Measurements from ENCODE around the gene NKD2. TPM values are rescaled to one million over a fixed set of nuclear protein-coding genes. Genes with fewer than 3 reads are reported as not detected.

The NKD2 gene
- polyA plus RNA-seq, 2 of the 4 experiments (the other 2 are of a cell fraction) = 1.2 to 4.2 TPM

DNA sequence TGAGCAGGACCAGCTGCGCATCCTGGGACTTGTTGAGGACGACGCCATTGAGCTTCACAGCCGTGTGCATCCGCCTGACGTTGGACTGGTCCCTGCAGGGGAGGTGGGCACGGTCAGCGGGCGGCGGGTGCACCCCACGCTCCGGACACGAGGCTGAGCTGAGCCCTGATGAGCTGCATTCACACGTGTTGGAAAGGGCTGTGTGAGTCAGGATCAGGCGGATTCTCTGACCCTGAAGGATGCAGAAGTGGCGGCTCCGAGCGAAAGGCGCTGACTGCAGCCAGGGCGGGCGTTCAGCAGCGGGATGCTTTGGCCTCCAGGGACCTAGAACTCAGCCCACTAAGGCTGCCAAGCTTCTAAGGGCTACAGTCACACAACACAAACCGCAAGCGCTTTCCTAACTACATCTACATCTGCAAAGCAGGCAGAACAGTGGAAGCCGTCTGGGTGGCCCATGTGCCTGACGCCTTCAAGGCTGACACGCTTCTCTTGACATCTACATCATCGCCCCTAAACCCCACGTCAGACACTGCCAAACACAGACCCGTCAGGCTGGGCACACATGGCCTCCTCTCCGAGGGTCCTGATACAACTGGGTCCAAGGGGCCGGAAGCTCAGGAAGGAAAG is 44.9 kb downstream of the NKD2 start:
- CTCF ChIA-PET = interaction anchor here (0.6 to 2.9 kb wide), 13 partner anchors 15 to 591 kb away, joined by 3 to 25 read pairs (median 4); no protein-coding TSS in a partner anchor
- no peak for ATAC-seq
- TF ChIP-seq, protein P1, sequence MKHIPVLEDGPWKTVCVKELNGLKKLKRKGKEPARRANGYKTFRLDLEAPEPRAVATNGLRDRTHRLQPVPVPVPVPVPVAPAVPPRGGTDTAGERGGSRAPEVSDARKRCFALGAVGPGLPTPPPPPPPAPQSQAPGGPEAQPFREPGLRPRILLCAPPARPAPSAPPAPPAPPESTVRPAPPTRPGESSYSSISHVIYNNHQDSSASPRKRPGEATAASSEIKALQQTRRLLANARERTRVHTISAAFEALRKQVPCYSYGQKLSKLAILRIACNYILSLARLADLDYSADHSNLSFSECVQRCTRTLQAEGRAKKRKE (CRISPR knock-in tag; IDR thresholded peaks at IDR 0.05; ENCODE audit: low read depth) = no peak
- TF ChIP-seq FOXS1 (CRISPR knock-in tag; IDR thresholded peaks at IDR 0.05) = no peak
- TF ChIP-seq ESRRA (IDR thresholded peaks at IDR 0.05; ENCODE audit: borderline replicate concordance, low read length) = no peak
- no peak for TF ChIP-seq GATA3 (IDR thresholded peaks at IDR 0.05; ENCODE audit: borderline replicate concordance)
- TF ChIP-seq, protein P2, sequence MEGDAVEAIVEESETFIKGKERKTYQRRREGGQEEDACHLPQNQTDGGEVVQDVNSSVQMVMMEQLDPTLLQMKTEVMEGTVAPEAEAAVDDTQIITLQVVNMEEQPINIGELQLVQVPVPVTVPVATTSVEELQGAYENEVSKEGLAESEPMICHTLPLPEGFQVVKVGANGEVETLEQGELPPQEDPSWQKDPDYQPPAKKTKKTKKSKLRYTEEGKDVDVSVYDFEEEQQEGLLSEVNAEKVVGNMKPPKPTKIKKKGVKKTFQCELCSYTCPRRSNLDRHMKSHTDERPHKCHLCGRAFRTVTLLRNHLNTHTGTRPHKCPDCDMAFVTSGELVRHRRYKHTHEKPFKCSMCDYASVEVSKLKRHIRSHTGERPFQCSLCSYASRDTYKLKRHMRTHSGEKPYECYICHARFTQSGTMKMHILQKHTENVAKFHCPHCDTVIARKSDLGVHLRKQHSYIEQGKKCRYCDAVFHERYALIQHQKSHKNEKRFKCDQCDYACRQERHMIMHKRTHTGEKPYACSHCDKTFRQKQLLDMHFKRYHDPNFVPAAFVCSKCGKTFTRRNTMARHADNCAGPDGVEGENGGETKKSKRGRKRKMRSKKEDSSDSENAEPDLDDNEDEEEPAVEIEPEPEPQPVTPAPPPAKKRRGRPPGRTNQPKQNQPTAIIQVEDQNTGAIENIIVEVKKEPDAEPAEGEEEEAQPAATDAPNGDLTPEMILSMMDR (IDR thresholded peaks at IDR 0.05) = no peak
- TF ChIP-seq, protein P3, sequence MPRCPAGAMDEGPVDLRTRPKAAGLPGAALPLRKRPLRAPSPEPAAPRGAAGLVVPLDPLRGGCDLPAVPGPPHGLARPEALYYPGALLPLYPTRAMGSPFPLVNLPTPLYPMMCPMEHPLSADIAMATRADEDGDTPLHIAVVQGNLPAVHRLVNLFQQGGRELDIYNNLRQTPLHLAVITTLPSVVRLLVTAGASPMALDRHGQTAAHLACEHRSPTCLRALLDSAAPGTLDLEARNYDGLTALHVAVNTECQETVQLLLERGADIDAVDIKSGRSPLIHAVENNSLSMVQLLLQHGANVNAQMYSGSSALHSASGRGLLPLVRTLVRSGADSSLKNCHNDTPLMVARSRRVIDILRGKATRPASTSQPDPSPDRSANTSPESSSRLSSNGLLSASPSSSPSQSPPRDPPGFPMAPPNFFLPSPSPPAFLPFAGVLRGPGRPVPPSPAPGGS (IDR thresholded peaks at IDR 0.05) = no peak
- no peak for TF ChIP-seq NFE2L2 (conservative IDR thresholded peaks at IDR 0.05; ENCODE audit: low read length)
- TF ChIP-seq, protein P4, sequence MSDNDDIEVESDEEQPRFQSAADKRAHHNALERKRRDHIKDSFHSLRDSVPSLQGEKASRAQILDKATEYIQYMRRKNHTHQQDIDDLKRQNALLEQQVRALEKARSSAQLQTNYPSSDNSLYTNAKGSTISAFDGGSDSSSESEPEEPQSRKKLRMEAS (IDR thresholded peaks at IDR 0.05) = no peak
- TF ChIP-seq ZC3H11A (IDR thresholded peaks at IDR 0.05) = no peak
- no peak for TF ChIP-seq JUNB (IDR thresholded peaks at IDR 0.05)
- TF ChIP-seq ZSCAN20 (CRISPR knock-in tag; IDR thresholded peaks at IDR 0.05) = no peak
- TF ChIP-seq, protein P5, sequence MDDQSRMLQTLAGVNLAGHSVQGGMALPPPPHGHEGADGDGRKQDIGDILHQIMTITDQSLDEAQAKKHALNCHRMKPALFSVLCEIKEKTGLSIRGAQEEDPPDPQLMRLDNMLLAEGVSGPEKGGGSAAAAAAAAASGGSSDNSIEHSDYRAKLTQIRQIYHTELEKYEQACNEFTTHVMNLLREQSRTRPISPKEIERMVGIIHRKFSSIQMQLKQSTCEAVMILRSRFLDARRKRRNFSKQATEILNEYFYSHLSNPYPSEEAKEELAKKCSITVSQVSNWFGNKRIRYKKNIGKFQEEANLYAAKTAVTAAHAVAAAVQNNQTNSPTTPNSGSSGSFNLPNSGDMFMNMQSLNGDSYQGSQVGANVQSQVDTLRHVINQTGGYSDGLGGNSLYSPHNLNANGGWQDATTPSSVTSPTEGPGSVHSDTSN (IDR thresholded peaks at IDR 0.05) = no peak
- no peak for TF ChIP-seq TFCP2L1 (CRISPR knock-in tag; IDR thresholded peaks at IDR 0.05)
- TF ChIP-seq FOSL2 (IDR thresholded peaks at IDR 0.05) = no peak
- TF ChIP-seq FOSL2 (CRISPR knock-in tag; IDR thresholded peaks at IDR 0.05) = no peak
- POLR2A ChIA-PET = no interaction called here
- Histone ChIP-seq H3K27ac (no peak overlapping the region), H3K4me3 (no peak overlapping the region), H3K9me3 (no peaks in the 10 kb centered on the region), H3K4me1 (no peaks in the 10 kb centered on the region), H3K4me2 (no peak overlapping the region)
- FAIRE-seq = no peak
- no peak for DNase-seq (ENCODE audit: low read depth in 1 of 2, low spot score in 1 of 2)
- WGBS (ENCODE audit: missing lambda C conversion rate) = 89% methylated on average over 32 of the region's 32 CpGs

DNA sequence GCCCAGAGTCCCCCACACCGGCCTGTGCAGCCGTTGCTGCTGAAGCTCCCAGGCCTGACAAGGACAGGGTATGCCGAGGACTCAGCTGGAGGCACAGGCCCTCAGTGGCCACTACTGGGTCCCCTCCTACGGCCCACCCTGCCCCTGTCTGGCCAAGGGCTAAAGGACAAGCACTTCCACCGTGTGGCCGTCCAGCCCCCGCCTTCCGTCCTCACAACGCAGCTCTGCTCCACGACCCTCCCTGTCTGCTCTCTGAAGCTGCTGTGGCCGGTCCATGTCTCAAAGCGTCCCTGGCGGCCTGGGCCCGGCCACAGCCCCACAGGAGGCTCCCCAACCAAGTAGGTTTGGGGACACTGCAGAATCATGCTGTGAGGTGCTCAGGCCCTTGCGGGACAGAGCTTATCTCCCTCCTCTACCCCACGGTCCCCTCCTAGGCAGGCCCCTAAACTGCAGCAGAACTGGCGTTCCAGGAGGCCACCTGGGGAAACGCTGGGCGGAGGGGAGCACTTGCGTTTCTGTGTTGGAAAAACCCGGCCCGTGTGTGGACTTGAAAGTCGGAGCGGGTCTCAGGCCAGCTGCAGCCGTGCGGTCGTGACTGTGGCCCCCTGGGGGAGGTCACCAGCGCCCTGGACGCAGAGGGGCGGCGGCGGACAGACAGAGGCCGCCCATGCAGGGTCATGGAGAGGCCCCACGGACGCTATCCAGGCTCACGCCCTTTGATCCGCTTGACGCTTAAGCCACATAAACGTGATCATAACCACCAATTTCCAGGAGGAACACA is 45.6 kb downstream of the NKD2 start:
- Histone ChIP-seq H3K4me2 (no peak overlapping the region), H3K4me1 (no peaks in the 10 kb centered on the region), H3K9me3 (no peaks in the 10 kb centered on the region), H3K27ac (no peak overlapping the region), H3K4me3 (no peak overlapping the region)
- no peak for FAIRE-seq
- WGBS (ENCODE audit: missing lambda C conversion rate) = 91% methylated on average over 34 of the region's 39 CpGs
- TF ChIP-seq ZFP36 (IDR thresholded peaks at IDR 0.05; ENCODE audit: borderline replicate concordance, partially characterized antibody) (no peak), FOSL2 (IDR thresholded peaks at IDR 0.05) (no peak), FOSL2 (CRISPR knock-in tag; IDR thresholded peaks at IDR 0.05) (no peak), SREBF2 (IDR thresholded peaks at IDR 0.05) (no peak), HOXB13 (CRISPR knock-in tag; IDR thresholded peaks at IDR 0.05; ENCODE audit: low read depth) (no peak), RARB (CRISPR knock-in tag; IDR thresholded peaks at IDR 0.05) (no peak)
- no peak for DNase-seq (ENCODE audit: low read depth in 1 of 2, low spot score in 1 of 2)
- ChIA-PET CTCF (interaction anchor here (1.0 to 2.9 kb wide), 11 partner anchors 15 to 590 kb away, joined by 3 to 25 read pairs (median 5); no protein-coding TSS in a partner anchor), POLR2A (no interaction called here)
- no peak for ATAC-seq

Measured in A549 (cell line).